Endothelial cell of umbilical vein (primary cell): ENCODE measurements around the gene GABBR2. TPM values are rescaled to one million over a fixed set of nuclear protein-coding genes. Genes with fewer than 3 reads are reported as not detected.

Experiments
- BruUV-seq: library from RNA; stranded (reverse); fragments of 400-500 nt; replicated peaks from 2 replicates; lab custom pipeline; 2021; lab: Mats Ljungman, UMichigan
- CTCF ChIA-PET: fragments of 300-600, 350-600 bp; sonication (Branson Sonifier 250); formaldehyde crosslinking; loops from one replicate; lab custom pipeline; 2021; ENCODE audit warnings: antibody characterized with exemption, inconsistent platforms; lab: Charles Lee
- POLR2A ChIA-PET: fragments of 300-600, 350-600 bp; sonication (Branson Sonifier 250); formaldehyde crosslinking; loops from one replicate; lab custom pipeline; 2021; ENCODE audit warnings: antibody characterized with exemption, inconsistent platforms; lab: Charles Lee
- DNase-seq: peaks from one replicate; pipeline ENCODE4 v3.0.0-alpha.2; 2011; ENCODE audit warnings: low read depth, low spot score
- FAIRE-seq: peaks from 2 replicates; lab custom pipeline; 2011; peaks lifted over from hg19 to GRCh38; lab: Jason Lieb, UNC
- H2AFZ ChIP-seq: 2 replicates; pipeline ENCODE4 v1.6.0; 2012; ENCODE audit warnings: low read depth, low read length, control low read depth, inconsistent platforms
- H3K27ac ChIP-seq: 2 replicates; pipeline ENCODE4 v1.5.1; 2011; ENCODE audit warnings: low read depth, mild to moderate bottlenecking, control low read depth, low read length, moderate library complexity; ENCODE audit not compliant: insufficient read depth
- H3K27me3 ChIP-seq, 2 experiments: 2 replicates each; pipeline versions ENCODE4 v1.6.0 to v1.6.1; 2011; ENCODE audit warnings: low read length in 2 of 2, mixed read lengths in 1 of 2; ENCODE audit not compliant: control insufficient read depth in 2 of 2, insufficient read depth in 2 of 2
- H3K36me3 ChIP-seq, 2 experiments: 2 replicates in 1 of 2; 3 replicates in 1 of 2; pipeline ENCODE4 v1.5.1; 2011; ENCODE audit warnings: low read length in 2 of 2, mild to moderate bottlenecking in 1 of 2, moderate library complexity in 1 of 2; ENCODE audit not compliant: control insufficient read depth in 2 of 2, insufficient read depth in 2 of 2; ENCODE audit errors: extremely low read depth in 1 of 2
- H3K4me1 ChIP-seq: 3 replicates; pipeline ENCODE4 v1.5.1; 2011; ENCODE audit warnings: mild to moderate bottlenecking, low read length; ENCODE audit not compliant: control insufficient read depth, insufficient read depth; ENCODE audit errors: extremely low read depth
- H3K4me2 ChIP-seq: 2 replicates; pipeline ENCODE4 v1.6.1; 2011; ENCODE audit warnings: low read length, control low read depth, mixed read lengths; ENCODE audit not compliant: insufficient read depth
- H3K4me3 ChIP-seq, 3 experiments: fragments of 200-600 bp in 1 of 3; sonication (generic), shearing (Covaris generic) in 1 of 3; replicated peaks in 1 of 3; 2 replicates each; pipeline ENCODE4 v1.5.1; 2011 to 2016; ENCODE audit warnings: control low read depth in 3 of 3, low read length in 3 of 3, mild to moderate bottlenecking in 2 of 3, inconsistent platforms in 1 of 3, low read depth in 1 of 3, moderate library complexity in 1 of 3; ENCODE audit not compliant: insufficient read depth in 1 of 3
- H3K79me2 ChIP-seq: 2 replicates; pipeline ENCODE4 v1.6.0; 2012; ENCODE audit warnings: low read length, inconsistent platforms; ENCODE audit not compliant: control insufficient read depth, insufficient read depth
- H3K9ac ChIP-seq: replicated peaks from 2 replicates; pipeline ENCODE3; 2011; ENCODE audit warnings: low read length, control low read depth; ENCODE audit not compliant: insufficient read depth; ENCODE audit errors: extremely low read depth
- H3K9me1 ChIP-seq: replicated peaks from 3 replicates; pipeline ENCODE4 v1.6.0; 2011; ENCODE audit warnings: mild to moderate bottlenecking, low read length; ENCODE audit not compliant: control insufficient read depth, insufficient read depth; ENCODE audit errors: extremely low read depth
- H3K9me3 ChIP-seq: replicated peaks from 2 replicates; pipeline ENCODE4 v1.5.1; 2012; ENCODE audit warnings: low read length, inconsistent platforms; ENCODE audit not compliant: control insufficient read depth, insufficient read depth
- H4K20me1 ChIP-seq: replicated peaks from 2 replicates; pipeline ENCODE3; 2011; ENCODE audit warnings: mild to moderate bottlenecking, low read length; ENCODE audit not compliant: control insufficient read depth, insufficient read depth; ENCODE audit errors: extremely low read depth
- CTCF ChIP-seq, 2 donors: IDR thresholded peaks; 1 replicate in 1 of 2; 2 replicates in 1 of 2; pipeline ENCODE4 v1.5.1; 2011; ENCODE audit warnings: low read length in 2 of 2, mild to moderate bottlenecking in 2 of 2, moderate library complexity in 2 of 2, control low read depth in 1 of 2, inconsistent platforms in 1 of 2, low read depth in 1 of 2; ENCODE audit not compliant: insufficient read depth in 1 of 2; ENCODE audit errors: extremely low read depth in 1 of 2
- EZH2 ChIP-seq: IDR thresholded peaks from 2 replicates; pipeline ENCODE4 v1.6.1; 2012; ENCODE audit warnings: borderline replicate concordance, low read depth, mild to moderate bottlenecking, moderate library complexity, low read length, inconsistent platforms; ENCODE audit not compliant: severe bottlenecking
- GATA2 ChIP-seq: IDR thresholded peaks from 2 replicates; pipeline ENCODE4 v1.7.0; 2011; ENCODE audit warnings: low read depth, mild to moderate bottlenecking, moderate library complexity, mixed read lengths, low read length; ENCODE audit not compliant: insufficient read length, insufficient read depth
- JUN ChIP-seq: IDR thresholded peaks from 2 replicates; pipeline ENCODE4 v1.6.1; 2011; ENCODE audit warnings: borderline replicate concordance, low read depth; ENCODE audit not compliant: insufficient read length, insufficient read depth
- POLR2AphosphoS5 ChIP-seq: IDR thresholded peaks from 2 replicates; pipeline ENCODE4 v1.6.1; 2012; ENCODE audit warnings: low read depth, mild to moderate bottlenecking, control low read depth, low read length, moderate library complexity; ENCODE audit not compliant: insufficient read depth
- dilution Hi-C: fragments of 300-500 bp; cut with MboI; formaldehyde crosslinking; loops from one replicate; pipeline ENCODE4 v1.15.0; 2019; ENCODE audit warnings: low sequenced_read_pairs; ENCODE audit not compliant: extremely low pct_ligation_motif_present
- intact Hi-C: fragments of 100-400 bp; cut with micrococcal nuclease; formaldehyde crosslinking; loops from one replicate; pipeline ENCODE4 v1.10.0; 2022
- polyA plus RNA-seq, 4 experiments: library from polyadenylated mRNA; depleted of rRNA in 3 of 4; stranded (reverse) in 3 of 4; unstranded in 1 of 4; fragments of >200 nt; gene quantifications; 2 replicates each; pipeline versions ENCODE4 v1.2.1 to v1.2.3, GENCODE V29; 2011 to 2012; ENCODE audit warnings: missing spikeins in 1 of 4
- total RNA-seq: library from RNA; stranded (reverse); gene quantifications from 2 replicates; pipeline ENCODE4 v1.2.3, GENCODE V29; 2021
- TF ChIP-seq, protein P1 (sequence below): IDR thresholded peaks from 2 replicates; pipeline ENCODE4 v1.6.1; 2011; ENCODE audit not compliant: insufficient read depth, insufficient read length

GABBR2 gene
- total and polyA plus RNA-seq, 2 donors (not counting 3 experiments of a cell fraction or from before 2014, with no cell fraction given), result 1.1 to 9.2 TPM

DNA sequence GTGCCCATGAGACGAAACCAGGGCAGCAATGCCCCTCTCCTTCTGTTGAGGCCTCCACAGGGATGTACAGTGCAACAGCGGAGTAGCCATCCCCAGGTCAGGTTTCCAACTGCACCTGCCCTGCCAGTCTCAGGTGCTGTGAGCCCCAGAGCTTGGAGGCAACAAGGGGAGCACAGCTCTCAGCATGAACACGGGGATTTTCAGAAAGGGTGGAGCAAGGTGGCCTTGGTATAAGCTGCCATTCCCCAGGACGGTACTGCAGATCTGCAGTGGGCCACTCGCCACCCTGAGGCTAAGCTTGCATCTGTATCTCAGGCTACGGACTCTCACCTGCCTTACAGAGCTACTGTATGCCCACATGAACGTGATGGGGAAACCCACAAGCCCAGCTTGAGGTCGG is 103.6 kb downstream of the GABBR2 start:
- H3K27me3 ChIP-seq, result no peaks in the 10 kb centered on the region
- POLR2A ChIA-PET, result no interaction called here
- H3K9me3 ChIP-seq, result no peaks in the 10 kb centered on the region
- dilution Hi-C loops, result no loop called here
- intact Hi-C loops, result loop anchor here (5.0 kb wide), 2 partner anchors 273 to 288 kb away; no protein-coding TSS in a partner anchor
- FAIRE-seq (no peak), DNase-seq (no peak)
- H3K9me1 ChIP-seq, result no peaks in the 10 kb centered on the region
- peaks cover 11% of the 10 kb centered on the region for H3K79me2 ChIP-seq
- no peaks in the 10 kb centered on the region for H4K20me1 ChIP-seq
- H3K4me1 ChIP-seq, result peaks cover 21% of the 10 kb centered on the region
- no peak overlapping the region for H3K9ac ChIP-seq
- TF ChIP-seq CTCF (IDR thresholded peaks at IDR 0.05; ENCODE audit: extremely low read depth in 1 of 2, insufficient read depth in 1 of 2, low read depth in 1 of 2, low read length in 2 of 2) (no peak), POLR2AphosphoS5 (no peak), GATA2 (no peak), EZH2 (no peak), JUN (no peak)
- TF ChIP-seq, protein P1, sequence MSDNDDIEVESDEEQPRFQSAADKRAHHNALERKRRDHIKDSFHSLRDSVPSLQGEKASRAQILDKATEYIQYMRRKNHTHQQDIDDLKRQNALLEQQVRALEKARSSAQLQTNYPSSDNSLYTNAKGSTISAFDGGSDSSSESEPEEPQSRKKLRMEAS, result no peak
- H2AFZ ChIP-seq, result no peak overlapping the region
- no peaks in the 10 kb centered on the region for H3K36me3 ChIP-seq
- H3K4me2 ChIP-seq, result no peak overlapping the region
- no peak overlapping the region for H3K4me3 ChIP-seq
- CTCF ChIA-PET, result no interaction called here
- BruUV-seq, result no TSS peak
- no peak overlapping the region for H3K27ac ChIP-seq
